Esophagus squamous epithelium (tissue), 4 donors: ENCODE measurements around the gene CYP1A2.

Experiments used
- POLR2A ChIP-seq, 4 donors: fragments of 450-650 bp; IDR thresholded peaks; one replicate each; pipeline ENCODE4 v1.6.1; 2017; ENCODE audit warnings: antibody characterized with exemption in 4 of 4, mild to moderate bottlenecking in 4 of 4, moderate library complexity in 3 of 4
- TF ChIP-seq, protein P1 (sequence below), 6 experiments: fragments of 450-650 bp in 4 of 6; fragments of 200-600 bp in 2 of 6; sonication (generic) in 2 of 6; IDR thresholded peaks; one replicate each; pipeline ENCODE4 v1.5.1; 2016 to 2019; ENCODE audit warnings: antibody characterized with exemption in 6 of 6, mild to moderate bottlenecking in 4 of 6, moderate library complexity in 4 of 6

DNA sequence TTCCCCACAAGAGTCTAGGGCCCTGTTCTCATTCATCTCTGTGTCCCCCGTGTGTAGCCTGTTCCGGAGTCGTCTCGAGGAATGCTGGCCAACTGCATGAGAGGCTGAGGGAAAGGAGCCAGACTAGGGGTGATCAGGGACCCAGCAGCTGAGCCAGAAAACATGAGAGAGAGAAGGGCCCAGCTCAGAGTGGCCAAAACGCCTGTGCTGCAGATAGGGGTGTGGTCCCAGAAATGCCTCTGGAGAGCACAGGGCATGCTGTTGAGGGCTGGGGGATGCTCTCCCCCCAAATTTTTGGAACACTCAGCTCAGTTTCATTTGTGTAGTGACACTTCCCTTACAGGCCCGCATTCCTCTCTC, 14.1 kb downstream of the CYP1A2 start:
- TF ChIP-seq, protein P1, sequence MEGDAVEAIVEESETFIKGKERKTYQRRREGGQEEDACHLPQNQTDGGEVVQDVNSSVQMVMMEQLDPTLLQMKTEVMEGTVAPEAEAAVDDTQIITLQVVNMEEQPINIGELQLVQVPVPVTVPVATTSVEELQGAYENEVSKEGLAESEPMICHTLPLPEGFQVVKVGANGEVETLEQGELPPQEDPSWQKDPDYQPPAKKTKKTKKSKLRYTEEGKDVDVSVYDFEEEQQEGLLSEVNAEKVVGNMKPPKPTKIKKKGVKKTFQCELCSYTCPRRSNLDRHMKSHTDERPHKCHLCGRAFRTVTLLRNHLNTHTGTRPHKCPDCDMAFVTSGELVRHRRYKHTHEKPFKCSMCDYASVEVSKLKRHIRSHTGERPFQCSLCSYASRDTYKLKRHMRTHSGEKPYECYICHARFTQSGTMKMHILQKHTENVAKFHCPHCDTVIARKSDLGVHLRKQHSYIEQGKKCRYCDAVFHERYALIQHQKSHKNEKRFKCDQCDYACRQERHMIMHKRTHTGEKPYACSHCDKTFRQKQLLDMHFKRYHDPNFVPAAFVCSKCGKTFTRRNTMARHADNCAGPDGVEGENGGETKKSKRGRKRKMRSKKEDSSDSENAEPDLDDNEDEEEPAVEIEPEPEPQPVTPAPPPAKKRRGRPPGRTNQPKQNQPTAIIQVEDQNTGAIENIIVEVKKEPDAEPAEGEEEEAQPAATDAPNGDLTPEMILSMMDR (IDR thresholded peaks at IDR 0.05) = no peak
- no peak for TF ChIP-seq POLR2A (IDR thresholded peaks at IDR 0.05)
